AG09319 (cell line): Measurements from ENCODE around the gene ZBTB39.

Experiments
- DNase-seq: peaks from one replicate; pipeline ENCODE4 v3.0.0-alpha.2; 2010; ENCODE audit warnings: low read depth; ENCODE audit errors: extremely low read depth
- CTCF ChIP-seq: IDR thresholded peaks from 2 replicates; pipeline ENCODE4 v1.5.1; 2011; ENCODE audit warnings: low read depth, mild to moderate bottlenecking, inconsistent platforms, low read length, moderate library complexity

ZBTB39 gene

DNA sequence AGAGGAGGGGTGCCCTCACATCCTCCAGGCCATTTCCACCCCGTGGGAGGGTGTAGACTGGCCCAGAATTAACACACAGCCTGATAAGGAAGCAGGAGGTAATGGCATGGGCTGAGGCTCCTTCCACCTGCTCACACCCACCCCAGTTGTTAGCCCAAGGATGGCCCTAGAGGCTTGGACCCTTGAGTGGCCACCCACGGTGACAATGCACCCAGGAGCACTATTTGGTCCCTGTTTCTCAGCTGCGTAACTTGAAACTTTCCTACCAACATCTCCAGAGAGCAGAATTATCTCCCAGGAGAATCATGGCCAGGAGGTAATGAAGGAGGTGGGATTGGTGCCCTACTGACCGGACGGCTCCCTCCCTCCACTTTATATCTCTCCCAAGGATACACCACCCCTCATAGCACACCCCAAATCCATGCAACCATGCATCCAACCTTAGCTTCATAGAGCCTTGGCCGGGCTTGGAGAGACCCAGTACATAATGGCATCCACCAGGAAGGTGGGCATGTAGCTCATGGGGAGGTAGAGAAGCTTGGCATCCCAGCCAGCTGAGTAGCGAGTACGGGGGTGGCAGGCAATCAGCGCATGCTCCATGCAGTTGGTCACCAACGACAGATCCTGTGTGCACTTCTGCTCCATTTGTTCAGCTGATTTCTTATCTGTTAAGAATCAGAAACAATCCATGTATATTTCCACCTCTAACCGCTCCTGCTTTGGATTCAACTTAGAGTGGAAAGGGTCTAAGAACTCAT lies 54.6 kb downstream of the ZBTB39 start:
- no peak for DNase-seq
- no peak for TF ChIP-seq CTCF

- no peak for DNase-seq
- no peak for TF ChIP-seq CTCF
Measured at GRCh38 chr12:56948881-56949280, 57.5 kb downstream of the ZBTB39 start.
